ENCODE results near the gene FOXN3. TPM values are rescaled to one million over a fixed set of nuclear protein-coding genes. Genes with fewer than 3 reads are reported as not detected.

The FOXN3 gene
- total RNA-seq, 1 experiment from 2014 or later: 125 TPM

DNA sequence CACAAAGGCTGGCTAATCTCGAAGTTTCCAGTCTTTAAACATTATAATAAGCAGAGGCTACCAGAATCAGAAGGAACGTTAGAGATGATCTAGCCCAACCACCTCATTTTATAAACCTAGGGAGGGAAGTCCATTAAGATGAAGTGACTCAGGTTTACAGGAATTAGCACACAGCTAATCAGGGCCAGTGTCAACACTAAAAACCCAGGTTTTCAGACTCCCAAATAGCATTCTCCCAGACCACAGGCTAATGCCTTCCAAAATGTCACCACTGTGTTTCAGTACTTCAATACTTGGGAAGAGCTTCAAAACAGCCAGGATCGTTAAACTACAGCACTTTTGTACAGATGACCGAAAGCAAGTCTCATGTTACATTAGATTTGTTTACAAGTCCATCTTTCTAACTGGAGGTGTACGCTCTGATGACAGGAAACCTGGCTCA lies 89.2 kb downstream of the FOXN3 start:
- peaks cover 34 to 58% (median 40%) of the 10 kb centered on the region in 3 experiments for H3K36me3 Mint-ChIP-seq (ENCODE audit: insufficient read depth in 1 of 3, low read depth in 3 of 3)
- no peak overlapping the region for H3K56ac ChIP-seq (ENCODE audit: insufficient read length, low read depth, low read length)
- no peak overlapping the region for H3K9ac ChIP-seq (ENCODE audit: extremely low read depth, insufficient read length, low read length)
- no peak overlapping the region for H3K4me3 Mint-ChIP-seq
- peak overlapping the region in 1 of 3 experiments; percentile 53; a peak in 3 of 7 replicates for H3K27ac Mint-ChIP-seq
- WGBS (ENCODE audit: extremely low coverage, insufficient read length, low lambda C conversion rate): no CpG with 5 or more reads among the region's 5 CpGs
- H3K14ac ChIP-seq (ENCODE audit: insufficient read depth, low read length): no peak overlapping the region
- H3K18ac ChIP-seq (ENCODE audit: insufficient read length, low read depth, low read length): no peak overlapping the region
- H3K23ac ChIP-seq (ENCODE audit: insufficient read length, low read depth, low read length): no peak overlapping the region
- H4K20me1 ChIP-seq (ENCODE audit: control insufficient read depth, insufficient read depth, insufficient read length): no peaks in the 10 kb centered on the region
- peaks cover 24% of the 10 kb centered on the region; the same call in 1 of the 2 replicates for H3K79me2 ChIP-seq (ENCODE audit: insufficient read depth, low read length)
- TF ChIP-seq, protein P1, sequence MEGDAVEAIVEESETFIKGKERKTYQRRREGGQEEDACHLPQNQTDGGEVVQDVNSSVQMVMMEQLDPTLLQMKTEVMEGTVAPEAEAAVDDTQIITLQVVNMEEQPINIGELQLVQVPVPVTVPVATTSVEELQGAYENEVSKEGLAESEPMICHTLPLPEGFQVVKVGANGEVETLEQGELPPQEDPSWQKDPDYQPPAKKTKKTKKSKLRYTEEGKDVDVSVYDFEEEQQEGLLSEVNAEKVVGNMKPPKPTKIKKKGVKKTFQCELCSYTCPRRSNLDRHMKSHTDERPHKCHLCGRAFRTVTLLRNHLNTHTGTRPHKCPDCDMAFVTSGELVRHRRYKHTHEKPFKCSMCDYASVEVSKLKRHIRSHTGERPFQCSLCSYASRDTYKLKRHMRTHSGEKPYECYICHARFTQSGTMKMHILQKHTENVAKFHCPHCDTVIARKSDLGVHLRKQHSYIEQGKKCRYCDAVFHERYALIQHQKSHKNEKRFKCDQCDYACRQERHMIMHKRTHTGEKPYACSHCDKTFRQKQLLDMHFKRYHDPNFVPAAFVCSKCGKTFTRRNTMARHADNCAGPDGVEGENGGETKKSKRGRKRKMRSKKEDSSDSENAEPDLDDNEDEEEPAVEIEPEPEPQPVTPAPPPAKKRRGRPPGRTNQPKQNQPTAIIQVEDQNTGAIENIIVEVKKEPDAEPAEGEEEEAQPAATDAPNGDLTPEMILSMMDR (conservative IDR thresholded peaks at IDR 0.05): no peak
- no peak overlapping the region for H3K4me2 ChIP-seq (ENCODE audit: insufficient read depth, insufficient read length, low read length)
- H3K27ac ChIP-seq (ENCODE audit: insufficient read length, low read depth, low read length): no peak overlapping the region
- H3K9me3 Mint-ChIP-seq: no peaks in the 10 kb centered on the region
- no peak overlapping the region for H3T11ph ChIP-seq (ENCODE audit: low read length)
- peaks cover 9% of the 10 kb centered on the region for H3K79me1 ChIP-seq (ENCODE audit: insufficient read depth, low read depth, low read length, poor library complexity, severe bottlenecking)
- H3K27me3 ChIP-seq (ENCODE audit: insufficient read depth, low read length): no peaks in the 10 kb centered on the region
- peaks cover 40 to 42% of the 10 kb centered on the region in 2 experiments for H3K4me1 Mint-ChIP-seq
- H2AK5ac ChIP-seq (ENCODE audit: insufficient read length, low read length): no peak overlapping the region
- H2BK5ac ChIP-seq (ENCODE audit: insufficient read length, low read length): no peak overlapping the region
- no peak overlapping the region for H2BK15ac ChIP-seq (ENCODE audit: low read depth, low read length)
- H3K9me3 ChIP-seq (ENCODE audit: control insufficient read depth, low read depth, low read length): no peaks in the 10 kb centered on the region
- no peak overlapping the region for H4K8ac ChIP-seq (replicated peaks; ENCODE audit: insufficient read length, low read depth, low read length)
- H4K5ac ChIP-seq (ENCODE audit: insufficient read length, low read depth, low read length): no peak overlapping the region
- H2AFZ ChIP-seq (ENCODE audit: low read length): no peak overlapping the region
- no peak overlapping the region for H3K4ac ChIP-seq (ENCODE audit: low read depth, low read length)
- H4K91ac ChIP-seq (ENCODE audit: insufficient read length, low read depth, low read length): no peak overlapping the region
- no peak overlapping the region for H2BK20ac ChIP-seq (ENCODE audit: low read depth, low read length, poor library complexity, severe bottlenecking)
- H2BK12ac ChIP-seq (ENCODE audit: insufficient read length, low read depth, low read length): no peak overlapping the region
- no peaks in the 10 kb centered on the region; the same call in 1 of the 2 replicates for H3K27me3 Mint-ChIP-seq (ENCODE audit: low read depth)
- peaks cover 3% of the 10 kb centered on the region; the same call in 1 of the 2 replicates for H3K4me1 ChIP-seq (ENCODE audit: insufficient read depth, low read length)
- H2BK120ac ChIP-seq (ENCODE audit: low read depth, low read length, poor library complexity, severe bottlenecking): no peak overlapping the region
- DNase-seq: no peak
- no peaks in the 10 kb centered on the region for H3K23me2 ChIP-seq (ENCODE audit: insufficient read length, low read depth, low read length, poor library complexity, severe bottlenecking)
